Nephron (organoid): ENCODE results near the gene AJAP1.
A peak's percentile ranks its signal among the peaks of the same experiment; 100 is the strongest.

Experiments used
- H3K27ac Mint-ChIP-seq, 3 experiments: 2 replicates each; pipeline ENCODE4 v1.8.0; 2020; ENCODE audit warnings: mixed read lengths in 3 of 3, mild to moderate bottlenecking in 2 of 3, moderate library complexity in 1 of 3
- H3K27me3 Mint-ChIP-seq: 2 replicates; pipeline ENCODE4 v1.8.0; 2021; ENCODE audit warnings: low read depth, mild to moderate bottlenecking, moderate library complexity, mixed read lengths
- H3K36me3 Mint-ChIP-seq: 2 replicates; pipeline ENCODE4 v1.8.0; 2020; ENCODE audit warnings: low read depth, mixed read lengths
- H3K4me1 Mint-ChIP-seq: 2 replicates; pipeline ENCODE4 v1.8.0; 2020; ENCODE audit warnings: mixed read lengths
- H3K4me3 Mint-ChIP-seq, 3 experiments: 2 replicates each; pipeline ENCODE4 v1.8.0; 2020; ENCODE audit warnings: mild to moderate bottlenecking in 3 of 3, mixed read lengths in 3 of 3, moderate library complexity in 2 of 3
- H3K9me3 Mint-ChIP-seq: 2 replicates; pipeline ENCODE4 v1.8.0; 2020; ENCODE audit warnings: mixed read lengths
- TF ChIP-seq, protein P1 (sequence below), 3 experiments: fragments of 200-600 bp; sonication (generic); IDR thresholded peaks; one replicate each; pipeline ENCODE4 v1.5.0; 2021; ENCODE audit warnings: antibody characterized with exemption in 3 of 3; ENCODE audit not compliant: unreplicated experiment in 3 of 3

The AJAP1 gene

GRCh38 chr1:4786055-4786454 is 131.6 kb downstream of the AJAP1 start:
- Mint-ChIP-seq H3K27me3 (peaks cover 3% of the 10 kb centered on the region), H3K27ac (no peak overlapping the region), H3K36me3 (no peaks in the 10 kb centered on the region), H3K9me3 (no peaks in the 10 kb centered on the region), H3K4me1 (peaks cover 9% of the 10 kb centered on the region), H3K4me3 (no peak overlapping the region)
- TF ChIP-seq, protein P1, sequence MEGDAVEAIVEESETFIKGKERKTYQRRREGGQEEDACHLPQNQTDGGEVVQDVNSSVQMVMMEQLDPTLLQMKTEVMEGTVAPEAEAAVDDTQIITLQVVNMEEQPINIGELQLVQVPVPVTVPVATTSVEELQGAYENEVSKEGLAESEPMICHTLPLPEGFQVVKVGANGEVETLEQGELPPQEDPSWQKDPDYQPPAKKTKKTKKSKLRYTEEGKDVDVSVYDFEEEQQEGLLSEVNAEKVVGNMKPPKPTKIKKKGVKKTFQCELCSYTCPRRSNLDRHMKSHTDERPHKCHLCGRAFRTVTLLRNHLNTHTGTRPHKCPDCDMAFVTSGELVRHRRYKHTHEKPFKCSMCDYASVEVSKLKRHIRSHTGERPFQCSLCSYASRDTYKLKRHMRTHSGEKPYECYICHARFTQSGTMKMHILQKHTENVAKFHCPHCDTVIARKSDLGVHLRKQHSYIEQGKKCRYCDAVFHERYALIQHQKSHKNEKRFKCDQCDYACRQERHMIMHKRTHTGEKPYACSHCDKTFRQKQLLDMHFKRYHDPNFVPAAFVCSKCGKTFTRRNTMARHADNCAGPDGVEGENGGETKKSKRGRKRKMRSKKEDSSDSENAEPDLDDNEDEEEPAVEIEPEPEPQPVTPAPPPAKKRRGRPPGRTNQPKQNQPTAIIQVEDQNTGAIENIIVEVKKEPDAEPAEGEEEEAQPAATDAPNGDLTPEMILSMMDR (IDR thresholded peaks at IDR 0.05; ENCODE audit: unreplicated experiment in 3 of 3) = no peak

DNA sequence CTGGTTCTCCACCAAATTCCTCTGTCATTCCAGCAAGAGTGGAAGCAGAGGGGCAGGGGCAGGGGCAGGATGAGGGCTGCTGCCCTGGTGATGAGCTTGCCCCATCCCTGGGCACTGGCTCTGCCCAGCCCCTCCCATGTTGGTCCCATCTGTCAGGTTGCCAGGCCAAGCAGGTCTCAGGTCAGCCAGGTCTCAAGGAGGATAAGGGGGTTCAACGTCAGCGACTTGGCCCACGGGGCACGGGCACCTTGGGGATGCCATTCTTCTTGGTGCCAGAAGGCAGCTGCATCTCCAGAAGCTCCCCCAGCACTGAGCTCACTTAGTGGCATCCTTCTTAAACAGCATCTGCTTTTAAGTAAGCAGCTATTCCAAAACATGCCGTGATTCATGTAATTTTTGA is 133.1 kb downstream of the AJAP1 start:
- H3K4me1 Mint-ChIP-seq = peaks cover 14% of the 10 kb centered on the region
- H3K36me3 Mint-ChIP-seq = no peaks in the 10 kb centered on the region
- H3K27me3 Mint-ChIP-seq = peaks cover 3% of the 10 kb centered on the region
- TF ChIP-seq, protein P1 (IDR thresholded peaks at IDR 0.05; ENCODE audit: unreplicated experiment in 3 of 3) = no peak
- no peak overlapping the region for H3K4me3 Mint-ChIP-seq
- H3K9me3 Mint-ChIP-seq = no peaks in the 10 kb centered on the region
- no peak overlapping the region for H3K27ac Mint-ChIP-seq

DNA sequence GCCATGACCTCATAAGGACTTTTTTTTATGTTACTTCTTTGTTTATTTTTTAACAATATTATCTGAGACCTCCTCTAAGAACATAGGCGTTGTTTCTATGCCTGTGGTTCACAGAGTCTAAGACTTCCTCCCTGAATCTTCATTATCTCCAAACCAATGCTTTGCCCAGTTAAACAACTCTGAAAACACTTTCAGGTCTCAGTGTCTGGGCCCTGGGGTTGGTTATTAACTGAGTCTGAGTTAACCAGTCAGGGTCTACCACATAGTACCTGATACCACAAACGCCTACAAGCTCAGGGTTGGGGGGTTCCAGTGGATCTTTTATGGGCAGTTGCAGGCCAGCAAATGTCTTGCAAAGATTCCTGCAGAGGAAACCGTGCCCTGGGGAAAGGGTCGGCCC is 138.2 kb downstream of the AJAP1 start:
- H3K4me3 Mint-ChIP-seq = no peak overlapping the region
- no peaks in the 10 kb centered on the region for H3K36me3 Mint-ChIP-seq
- peaks cover 35% of the 10 kb centered on the region for H3K4me1 Mint-ChIP-seq
- TF ChIP-seq, protein P1 (IDR thresholded peaks at IDR 0.05; ENCODE audit: unreplicated experiment in 3 of 3) = no peak
- no peaks in the 10 kb centered on the region for H3K9me3 Mint-ChIP-seq
- peak overlapping the region in 2 of 3 experiments; percentile 60 to 80 for H3K27ac Mint-ChIP-seq
- peaks cover 9% of the 10 kb centered on the region for H3K27me3 Mint-ChIP-seq

DNA sequence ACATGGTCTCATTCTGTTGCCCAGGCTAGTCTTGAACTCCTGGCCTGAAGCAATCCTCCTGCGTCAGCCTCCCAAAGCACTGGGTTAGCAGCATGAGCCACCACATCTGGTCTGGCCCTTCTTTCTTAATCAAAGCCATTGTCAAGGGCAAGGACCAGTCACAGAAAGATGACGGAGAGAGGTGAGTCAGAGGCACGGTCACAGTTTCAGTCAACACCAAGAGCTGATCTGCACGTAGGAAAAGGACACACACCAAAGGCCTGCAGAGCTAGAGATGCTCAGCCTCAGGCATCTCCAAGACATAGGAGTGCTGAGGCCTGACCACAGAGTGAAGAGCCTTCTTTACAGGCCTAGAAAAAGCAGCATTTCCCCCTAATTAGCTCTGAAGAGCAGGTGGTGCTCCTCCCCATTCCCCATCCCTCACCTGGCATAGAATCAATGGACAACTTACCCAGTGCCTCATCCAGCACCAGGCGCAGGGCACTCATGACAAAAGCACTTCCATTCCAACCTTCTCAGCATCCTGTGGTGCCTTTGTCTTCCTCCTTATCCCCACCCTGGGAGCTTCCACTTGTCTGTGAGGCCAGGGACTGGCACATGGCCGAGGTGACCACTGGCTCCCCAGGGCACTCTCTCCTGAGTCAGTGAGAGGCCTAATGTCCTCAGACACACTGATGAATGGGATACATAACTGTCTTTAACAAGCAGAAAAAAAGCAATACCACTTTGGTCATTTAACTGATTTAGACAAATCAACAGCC is 139.8 kb downstream of the AJAP1 start:
- no peak overlapping the region for H3K4me3 Mint-ChIP-seq
- H3K27me3 Mint-ChIP-seq = peaks cover 20% of the 10 kb centered on the region
- peak overlapping the region in 2 of 3 experiments; percentile 46 to 57 for H3K27ac Mint-ChIP-seq
- peaks cover 48% of the 10 kb centered on the region for H3K4me1 Mint-ChIP-seq
- no peaks in the 10 kb centered on the region for H3K36me3 Mint-ChIP-seq
- TF ChIP-seq, protein P1 (IDR thresholded peaks at IDR 0.05; ENCODE audit: unreplicated experiment in 3 of 3) = no peak
- H3K9me3 Mint-ChIP-seq = peaks cover 2% of the 10 kb centered on the region

DNA sequence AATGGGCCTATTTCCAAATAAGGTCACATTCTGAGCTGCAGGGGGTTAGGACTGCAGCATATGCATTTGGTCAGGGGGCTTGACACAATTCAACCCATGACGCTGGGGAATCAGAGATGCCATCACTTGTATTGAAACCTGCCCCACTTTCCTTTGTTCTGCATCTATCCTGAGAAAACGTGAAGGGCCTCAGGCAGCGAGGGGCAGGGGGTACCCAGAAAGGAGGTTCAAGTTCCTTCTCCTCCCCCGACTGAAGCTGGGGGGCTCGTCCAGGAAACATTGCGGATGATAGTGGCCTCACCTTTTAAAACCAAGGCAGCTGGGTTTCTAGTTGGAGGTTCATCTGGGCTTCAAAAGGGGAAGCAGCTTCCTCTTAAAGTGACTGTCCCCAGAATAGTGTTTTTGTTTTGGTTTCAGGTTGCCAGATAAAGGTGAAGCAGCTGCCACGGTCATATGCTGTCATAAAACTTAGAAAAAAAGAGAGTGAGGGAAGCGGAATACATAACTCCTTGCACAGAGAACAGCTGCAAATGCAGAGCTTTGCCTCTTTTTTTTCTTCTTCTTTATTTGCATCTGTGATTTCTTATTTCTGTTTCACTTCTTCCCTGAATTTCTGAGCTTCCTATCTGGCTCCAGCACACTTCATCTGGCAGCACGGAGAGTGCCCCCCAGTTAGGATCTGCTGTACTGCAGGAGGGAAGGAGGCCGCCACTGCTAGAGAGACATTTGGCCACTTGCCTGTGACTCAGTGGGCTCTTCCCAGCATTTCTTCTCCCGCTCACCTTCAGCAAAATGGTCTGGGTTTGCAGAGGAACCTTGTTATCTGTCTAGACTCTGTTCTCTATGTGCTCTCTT is 142.0 kb downstream of the AJAP1 start:
- TF ChIP-seq, protein P1 (IDR thresholded peaks at IDR 0.05; ENCODE audit: unreplicated experiment in 3 of 3) = no peak
- no peaks in the 10 kb centered on the region for H3K36me3 Mint-ChIP-seq
- H3K4me3 Mint-ChIP-seq = no peak overlapping the region
- no peak overlapping the region for H3K27ac Mint-ChIP-seq
- peaks cover 5% of the 10 kb centered on the region for H3K9me3 Mint-ChIP-seq
- H3K4me1 Mint-ChIP-seq = peaks cover 55% of the 10 kb centered on the region
- H3K27me3 Mint-ChIP-seq = peaks cover 27% of the 10 kb centered on the region
